Esophagus muscularis mucosa (tissue), 3 donors: Measurements from ENCODE around the gene RPLP2.

Source experiments
- CTCF ChIP-seq, 3 experiments: fragments of 200-600 bp in 2 of 3; fragments of 450-650 bp in 1 of 3; sonication (generic) in 2 of 3; IDR thresholded peaks; one replicate each; pipeline ENCODE4 v1.5.1; 2017 to 2019; ENCODE audit warnings: antibody characterized with exemption in 3 of 3, mild to moderate bottlenecking in 2 of 3, moderate library complexity in 1 of 3
- POLR2A ChIP-seq: fragments of 450-650 bp; IDR thresholded peaks from one replicate; pipeline ENCODE4 v1.6.1; 2017; ENCODE audit warnings: antibody characterized with exemption, moderate library complexity, mild to moderate bottlenecking, low read depth
- POLR2AphosphoS5 ChIP-seq, 2 donors: sonication (generic); formaldehyde crosslinking; IDR thresholded peaks; one replicate each; pipeline ENCODE4 v1.6.1; 2017; ENCODE audit warnings: antibody characterized with exemption in 2 of 2

GRCh38 chr11:796565-797295 lies 13.0 kb upstream of the RPLP2 start:
- TF ChIP-seq POLR2AphosphoS5 (IDR thresholded peaks at IDR 0.05) (no peak), POLR2A (no peak), CTCF (IDR thresholded peaks at IDR 0.05) (no peak)
